Medulla oblongata (tissue), 1 donor: ENCODE results near the gene DIP2B.

Experiments used
- DNase-seq: peaks from one replicate; pipeline ENCODE4 v3.0.0-alpha.2; 2015; ENCODE audit errors: extremely low spot score

Gene DIP2B

GRCh38 chr12:50725011-50725942 is 220.5 kb downstream of the DIP2B start:
- DNase-seq, result no peak

GRCh38 chr12:50727466-50727865 is 222.7 kb downstream of the DIP2B start:
- no peak for DNase-seq

GRCh38 chr12:50728417-50728816 is 223.6 kb downstream of the DIP2B start:
- no peak for DNase-seq

- no peak for DNase-seq
Observed at GRCh38 chr12:50728841-50729240, 224.1 kb downstream of the DIP2B start.

GRCh38 chr12:50732591-50732990 is 227.8 kb downstream of the DIP2B start:
- DNase-seq, result no peak

GRCh38 chr12:50733706-50734105 is 228.9 kb downstream of the DIP2B start:
- no peak for DNase-seq

- DNase-seq, result peak; percentile 66
Observed at GRCh38 chr12:50734409-50735263, 229.9 kb downstream of the DIP2B start.

- DNase-seq, result no peak
Observed at GRCh38 chr12:50739611-50740010, 234.8 kb downstream of the DIP2B start.

- no peak for DNase-seq
Observed at GRCh38 chr12:50740307-50740706, 235.5 kb downstream of the DIP2B start.

- no peak for DNase-seq
Observed at GRCh38 chr12:50742776-50743175, 238.0 kb downstream of the DIP2B start.

- no peak for DNase-seq
Observed at GRCh38 chr12:50745861-50746260, 241.1 kb downstream of the DIP2B start.

GRCh38 chr12:50746431-50746830 is 241.6 kb downstream of the DIP2B start:
- DNase-seq, result no peak

- DNase-seq, result no peak
Observed at GRCh38 chr12:50747817-50748216, 243.0 kb downstream of the DIP2B start.

GRCh38 chr12:50749459-50749882 is 244.7 kb downstream of the DIP2B start:
- no peak for DNase-seq

- no peak for DNase-seq
Observed at GRCh38 chr12:50750366-50750765, 245.6 kb downstream of the DIP2B start.

- no peak for DNase-seq
Observed at GRCh38 chr12:50751948-50752721, 247.3 kb downstream of the DIP2B start.

- DNase-seq, result no peak
Observed at GRCh38 chr12:50753232-50753769, 248.5 kb downstream of the DIP2B start.

GRCh38 chr12:50763639-50764285 is 259.0 kb downstream of the DIP2B start, which contains the start of gene ATF1:
TSS of gene ATF1 (plus strand) at chr12:50764101. CDS start at chr12:50780146, 16,045 bp downstream.
- peak; percentile 88 for DNase-seq

GRCh38 chr12:50764286-50765094 is 259.7 kb downstream of the DIP2B start:
- peak; percentile 49 for DNase-seq
